IMR-90 (cell line): Measurements from ENCODE around the gene SPI1. TPM values are rescaled to one million over a fixed set of nuclear protein-coding genes. Genes with fewer than 3 reads are reported as not detected.

Experiments
- ATAC-seq: fragments of 200-7000 bp; cut with Tn5 transposase; 2 replicates; pipeline ENCODE4 v1.9.1; 2020; ENCODE audit warnings: low read depth, mild to moderate bottlenecking, moderate library complexity
- BruUV-seq: library from RNA; stranded (reverse); fragments of 400-500 nt; replicated peaks from 2 replicates; lab custom pipeline; 2021; lab: Mats Ljungman, UMichigan
- CTCF ChIA-PET: fragments of 300-600 bp; formaldehyde crosslinking; extraction: SDS; loops from one replicate; lab custom pipeline; 2021; ENCODE audit warnings: antibody characterized with exemption; lab: Yijun Ruan, JAX
- POLR2A ChIA-PET: fragments of 300-600 bp; sonication (Branson Sonifier 250); formaldehyde crosslinking; loops from one replicate; lab custom pipeline; 2022; ENCODE audit warnings: antibody characterized with exemption; ENCODE audit not compliant: unreplicated experiment; lab: Charles Lee
- DNase-seq: peaks from one replicate; pipeline ENCODE4 v3.0.0; 2013
- H2AFZ ChIP-seq: replicated peaks from 2 replicates; pipeline ENCODE3; 2013; ENCODE audit warnings: low read length, mild to moderate bottlenecking; ENCODE audit not compliant: poor library complexity
- H2AK5ac ChIP-seq: 2 replicates; pipeline ENCODE4 v1.6.1; 2013; ENCODE audit warnings: low read depth, low read length, inconsistent platforms
- H2AK9ac ChIP-seq: replicated peaks from 2 replicates; pipeline ENCODE3; 2013; ENCODE audit warnings: mild to moderate bottlenecking, low read depth, low read length, moderate library complexity; ENCODE audit not compliant: poor library complexity
- H2BK120ac ChIP-seq: 2 replicates; pipeline ENCODE4 v1.6.1; 2013; ENCODE audit warnings: low read depth, low read length, inconsistent platforms
- H2BK15ac ChIP-seq: 3 replicates; pipeline ENCODE4 v1.6.1; 2013; ENCODE audit warnings: low read depth, low read length, inconsistent platforms
- H2BK20ac ChIP-seq: 2 replicates; pipeline ENCODE4 v1.6.1; 2013; ENCODE audit warnings: low read depth, mild to moderate bottlenecking, inconsistent platforms, low read length, moderate library complexity
- H2BK5ac ChIP-seq: 2 replicates; pipeline ENCODE4 v1.6.1; 2013; ENCODE audit warnings: mild to moderate bottlenecking, low read depth, low read length, inconsistent platforms; ENCODE audit not compliant: poor library complexity, severe bottlenecking
- H3K14ac ChIP-seq: replicated peaks from 2 replicates; pipeline ENCODE4 v1.6.1; 2013; ENCODE audit warnings: low read depth, low read length, inconsistent platforms
- H3K18ac ChIP-seq: 2 replicates; pipeline ENCODE4 v1.6.1; 2013; ENCODE audit warnings: low read depth, low read length, control low read depth
- H3K23ac ChIP-seq: 2 replicates; pipeline ENCODE4 v1.6.1; 2013; ENCODE audit warnings: low read depth, low read length, inconsistent platforms
- H3K27ac ChIP-seq: 2 replicates; pipeline ENCODE4 v1.5.1; 2013; ENCODE audit warnings: mild to moderate bottlenecking, control low read depth, low read length; ENCODE audit not compliant: insufficient read depth
- H3K27me3 ChIP-seq: 2 replicates; pipeline ENCODE4 v1.6.1; 2013; ENCODE audit warnings: low read length; ENCODE audit not compliant: control insufficient read depth, insufficient read depth
- H3K36me3 ChIP-seq: 2 replicates; pipeline ENCODE4 v1.6.1; 2013; ENCODE audit warnings: low read length, mixed read lengths; ENCODE audit not compliant: control insufficient read depth, insufficient read depth
- H3K4ac ChIP-seq: 2 replicates; pipeline ENCODE4 v1.6.1; 2013; ENCODE audit warnings: low read depth, low read length, inconsistent platforms
- H3K4me1 ChIP-seq: 2 replicates; pipeline ENCODE4 v1.6.1; 2013; ENCODE audit warnings: low read length, mixed read lengths; ENCODE audit not compliant: control insufficient read depth, insufficient read depth
- H3K4me2 ChIP-seq: 2 replicates; pipeline ENCODE4 v1.6.1; 2013; ENCODE audit warnings: low read depth, mild to moderate bottlenecking, control low read depth, low read length, moderate library complexity
- H3K4me3 ChIP-seq: 2 replicates; pipeline ENCODE4 v1.5.1; 2013; ENCODE audit warnings: low read depth, mild to moderate bottlenecking, control low read depth, low read length, moderate library complexity; ENCODE audit not compliant: insufficient read depth
- H3K56ac ChIP-seq: 2 replicates; pipeline ENCODE4 v1.6.1; 2013; ENCODE audit warnings: low read length, inconsistent platforms; ENCODE audit not compliant: insufficient read depth; ENCODE audit errors: extremely low read depth
- H3K79me1 ChIP-seq, 2 experiments: 2 replicates each; pipeline ENCODE4 v1.6.1; 2013; ENCODE audit warnings: low read length in 2 of 2, inconsistent platforms in 1 of 2, low read depth in 1 of 2
- H3K9ac ChIP-seq: 2 replicates; pipeline ENCODE4 v1.6.1; 2013; ENCODE audit warnings: low read depth, low read length, control low read depth
- H3K9me1 ChIP-seq: 2 replicates; pipeline ENCODE4 v1.6.1; 2013; ENCODE audit warnings: low read length, inconsistent platforms; ENCODE audit not compliant: insufficient read depth
- H3K9me3 ChIP-seq: 2 replicates; pipeline ENCODE4 v1.6.1; 2013; ENCODE audit warnings: low read length; ENCODE audit not compliant: control insufficient read depth, insufficient read depth
- H4K20me1 ChIP-seq: 2 replicates; pipeline ENCODE4 v1.6.1; 2013; ENCODE audit warnings: low read length, inconsistent platforms; ENCODE audit not compliant: insufficient read depth
- H4K5ac ChIP-seq: 2 replicates; pipeline ENCODE4 v1.6.1; 2013; ENCODE audit warnings: mild to moderate bottlenecking, low read depth, low read length, control low read depth
- H4K8ac ChIP-seq, 2 experiments: 2 replicates each; pipeline ENCODE4 v1.6.1; 2013; ENCODE audit warnings: low read depth in 2 of 2, low read length in 2 of 2, control low read depth in 1 of 2, inconsistent platforms in 1 of 2
- H4K91ac ChIP-seq: 2 replicates; pipeline ENCODE4 v1.6.1; 2013; ENCODE audit warnings: low read depth, low read length, inconsistent platforms; ENCODE audit not compliant: insufficient read depth
- BHLHE40 ChIP-seq: fragments of 150-350 bp; IDR thresholded peaks from 2 replicates; pipeline ENCODE4 v1.6.1; 2016; ENCODE audit warnings: mild to moderate bottlenecking, low read depth, low read length
- CEBPB ChIP-seq: IDR thresholded peaks from 2 replicates; pipeline ENCODE4 v1.6.1; 2012; ENCODE audit warnings: low read depth, low read length, improper control_type of control experiment
- CHD1 ChIP-seq: IDR thresholded peaks from 2 replicates; pipeline ENCODE4 v1.6.1; 2012; ENCODE audit warnings: low read depth, low read length, improper control_type of control experiment
- FOS ChIP-seq: fragments of 150-350 bp; IDR thresholded peaks from 2 replicates; pipeline ENCODE4 v1.6.1; 2016; ENCODE audit warnings: low read depth, low read length
- MAFK ChIP-seq: IDR thresholded peaks from 2 replicates; pipeline ENCODE4 v1.6.1; 2012; ENCODE audit warnings: low read depth, low read length, improper control_type of control experiment
- MAZ ChIP-seq: IDR thresholded peaks from 2 replicates; pipeline ENCODE4 v1.6.1; 2012; ENCODE audit warnings: low read depth, mild to moderate bottlenecking, low read length, improper control_type of control experiment, moderate library complexity, borderline replicate concordance
- MXI1 ChIP-seq: IDR thresholded peaks from 2 replicates; pipeline ENCODE4 v1.6.1; 2012; ENCODE audit warnings: low read depth, mild to moderate bottlenecking, low read length, moderate library complexity, borderline replicate concordance
- NFE2L2 ChIP-seq: fragments of 150-350 bp; IDR thresholded peaks from 2 replicates; pipeline ENCODE4 v1.6.1; 2016; ENCODE audit warnings: low read depth, mild to moderate bottlenecking, low read length
- POLR2A ChIP-seq: IDR thresholded peaks from 2 replicates; pipeline ENCODE4 v1.6.1; 2012; ENCODE audit warnings: mild to moderate bottlenecking, low read depth, low read length
- RAD21 ChIP-seq: IDR thresholded peaks from 2 replicates; pipeline ENCODE4 v1.6.1; 2012; ENCODE audit warnings: low read length, improper control_type of control experiment
- RCOR1 ChIP-seq: IDR thresholded peaks from 2 replicates; pipeline ENCODE4 v1.6.1; 2012; ENCODE audit warnings: mild to moderate bottlenecking, low read length, improper control_type of control experiment; ENCODE audit not compliant: insufficient replicate concordance
- RFX5 ChIP-seq: IDR thresholded peaks from 2 replicates; pipeline ENCODE4 v1.8.0; 2012; ENCODE audit warnings: low read depth, mild to moderate bottlenecking, low read length, moderate library complexity
- SMC3 ChIP-seq: fragments of 150-350 bp; IDR thresholded peaks from 2 replicates; pipeline ENCODE4 v1.6.1; 2016; ENCODE audit warnings: low read depth, mild to moderate bottlenecking, antibody characterized with exemption, low read length, moderate library complexity
- WGBS, 2 experiments: methylation state at CpG; one replicate each; pipeline versions ENCODE4 v1.1.5 to v1.1.7; 2013; ENCODE audit warnings: missing lambda C conversion rate in 2 of 2; ENCODE audit not compliant: insufficient read length in 1 of 2; ENCODE audit errors: extremely low coverage in 2 of 2; 5-methylcytosine and 5-hydroxymethylcytosine counted together
- dilution Hi-C: fragments of 300-500 bp; cut with HindIII; formaldehyde crosslinking; loops from one replicate; pipeline ENCODE4 v1.14.3; 2018; ENCODE audit warnings: low sequenced_read_pairs; ENCODE audit not compliant: unreplicated experiment
- in situ Hi-C: fragments of 300-500 bp; cut with MboI; formaldehyde crosslinking; loops from 3 replicates; pipeline ENCODE4 v1.14.3; 2019; ENCODE audit warnings: low sequenced_read_pairs, inconsistent platforms, mixed read lengths
- intact Hi-C: fragments of 100-400 bp; cut with micrococcal nuclease; formaldehyde crosslinking; loops from 2 replicates; pipeline ENCODE4 v1.10.0; 2022
- polyA plus RNA-seq, 3 experiments: library from polyadenylated mRNA; depleted of rRNA; stranded (reverse); fragments of >200 nt; gene quantifications; 2 replicates each; pipeline ENCODE4 v1.2.3, GENCODE V29; 2012; ENCODE audit warnings: low replicate concordance in 1 of 3
- total RNA-seq: library from RNA; depleted of rRNA; stranded (reverse); fragments of >200 nt; gene quantifications from 2 replicates; pipeline ENCODE4 v1.2.3, GENCODE V29; 2012
- TF ChIP-seq, protein P1 (sequence below): fragments of 150-350 bp; IDR thresholded peaks from 2 replicates; pipeline ENCODE4 v1.6.1; 2016; ENCODE audit warnings: low read depth, mild to moderate bottlenecking, low read length, moderate library complexity, borderline replicate concordance
- TF ChIP-seq, protein P2 (sequence below): conservative IDR thresholded peaks from 2 replicates; pipeline ENCODE4 v1.5.1; 2012; ENCODE audit warnings: mild to moderate bottlenecking, low read depth, low read length, improper control_type of control experiment
- TF ChIP-seq, protein P3 (sequence below): fragments of 150-350 bp; IDR thresholded peaks from 2 replicates; pipeline ENCODE4 v1.6.1; 2017; ENCODE audit warnings: mild to moderate bottlenecking, antibody characterized with exemption, low read length, low read depth

SPI1 gene
- total and polyA plus RNA-seq, 2 of the 4 experiments (the other 2 are of a cell fraction) = not detected

DNA sequence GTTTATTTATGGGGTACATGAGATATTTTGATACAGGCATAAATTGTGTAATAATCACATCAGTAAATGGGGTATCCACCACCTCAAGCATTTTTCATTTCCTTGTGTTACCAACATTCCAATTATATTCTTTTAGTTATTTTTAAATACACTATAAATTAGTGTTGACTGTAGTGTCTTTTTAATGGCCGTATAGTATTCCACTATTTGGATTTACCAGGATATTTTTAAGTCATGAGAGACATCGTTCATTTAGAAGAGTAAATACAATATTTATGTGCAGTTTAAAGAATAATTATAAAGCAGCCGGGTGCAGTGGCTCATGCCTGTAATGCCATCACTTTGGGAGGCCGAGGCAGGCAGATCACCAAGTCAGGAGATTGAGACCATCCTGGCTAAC lies 6.2 kb upstream of the SPI1 start:
- Histone ChIP-seq H2BK15ac (no peak overlapping the region), H3K27me3 (peaks cover 3% of the 10 kb centered on the region; the same call in 1 of the 2 replicates), H2AFZ (no peak overlapping the region), H4K20me1 (no peaks in the 10 kb centered on the region), H3K4me2 (no peak overlapping the region), H3K18ac (no peak overlapping the region), H2BK5ac (no peak overlapping the region), H3K4me1 (no peaks in the 10 kb centered on the region), H3K9me1 (no peaks in the 10 kb centered on the region), H4K8ac (no peak overlapping the region), H3K79me1 (no peaks in the 10 kb centered on the region), H3K4me3 (no peak overlapping the region), H2BK20ac (no peak overlapping the region), H4K91ac (no peak overlapping the region), H2BK120ac (no peak overlapping the region), H3K14ac (no peak overlapping the region), H3K4ac (no peak overlapping the region), H3K36me3 (no peaks in the 10 kb centered on the region), H3K23ac (no peak overlapping the region), H2AK9ac (no peak overlapping the region), H3K27ac (no peak overlapping the region), H3K9ac (no peak overlapping the region), H3K56ac (no peak overlapping the region), H2AK5ac (no peak overlapping the region), H3K9me3 (no peaks in the 10 kb centered on the region), H4K5ac (no peak overlapping the region)
- no peak for DNase-seq
- intact Hi-C loops (no loop called here), in situ Hi-C loops (no loop called here), dilution Hi-C loops (no loop called here)
- POLR2A ChIA-PET = no interaction called here
- no peak for ATAC-seq
- TF ChIP-seq BHLHE40 (no peak), MAZ (no peak), CEBPB (no peak), CHD1 (no peak), MAFK (no peak), RCOR1 (no peak), FOS (no peak), SMC3 (no peak), POLR2A (no peak), RFX5 (no peak), MXI1 (no peak), NFE2L2 (no peak), RAD21 (no peak)
- TF ChIP-seq, protein P1, sequence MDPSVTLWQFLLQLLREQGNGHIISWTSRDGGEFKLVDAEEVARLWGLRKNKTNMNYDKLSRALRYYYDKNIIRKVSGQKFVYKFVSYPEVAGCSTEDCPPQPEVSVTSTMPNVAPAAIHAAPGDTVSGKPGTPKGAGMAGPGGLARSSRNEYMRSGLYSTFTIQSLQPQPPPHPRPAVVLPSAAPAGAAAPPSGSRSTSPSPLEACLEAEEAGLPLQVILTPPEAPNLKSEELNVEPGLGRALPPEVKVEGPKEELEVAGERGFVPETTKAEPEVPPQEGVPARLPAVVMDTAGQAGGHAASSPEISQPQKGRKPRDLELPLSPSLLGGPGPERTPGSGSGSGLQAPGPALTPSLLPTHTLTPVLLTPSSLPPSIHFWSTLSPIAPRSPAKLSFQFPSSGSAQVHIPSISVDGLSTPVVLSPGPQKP = no peak
- TF ChIP-seq, protein P2, sequence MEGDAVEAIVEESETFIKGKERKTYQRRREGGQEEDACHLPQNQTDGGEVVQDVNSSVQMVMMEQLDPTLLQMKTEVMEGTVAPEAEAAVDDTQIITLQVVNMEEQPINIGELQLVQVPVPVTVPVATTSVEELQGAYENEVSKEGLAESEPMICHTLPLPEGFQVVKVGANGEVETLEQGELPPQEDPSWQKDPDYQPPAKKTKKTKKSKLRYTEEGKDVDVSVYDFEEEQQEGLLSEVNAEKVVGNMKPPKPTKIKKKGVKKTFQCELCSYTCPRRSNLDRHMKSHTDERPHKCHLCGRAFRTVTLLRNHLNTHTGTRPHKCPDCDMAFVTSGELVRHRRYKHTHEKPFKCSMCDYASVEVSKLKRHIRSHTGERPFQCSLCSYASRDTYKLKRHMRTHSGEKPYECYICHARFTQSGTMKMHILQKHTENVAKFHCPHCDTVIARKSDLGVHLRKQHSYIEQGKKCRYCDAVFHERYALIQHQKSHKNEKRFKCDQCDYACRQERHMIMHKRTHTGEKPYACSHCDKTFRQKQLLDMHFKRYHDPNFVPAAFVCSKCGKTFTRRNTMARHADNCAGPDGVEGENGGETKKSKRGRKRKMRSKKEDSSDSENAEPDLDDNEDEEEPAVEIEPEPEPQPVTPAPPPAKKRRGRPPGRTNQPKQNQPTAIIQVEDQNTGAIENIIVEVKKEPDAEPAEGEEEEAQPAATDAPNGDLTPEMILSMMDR = no peak
- TF ChIP-seq, protein P3, sequence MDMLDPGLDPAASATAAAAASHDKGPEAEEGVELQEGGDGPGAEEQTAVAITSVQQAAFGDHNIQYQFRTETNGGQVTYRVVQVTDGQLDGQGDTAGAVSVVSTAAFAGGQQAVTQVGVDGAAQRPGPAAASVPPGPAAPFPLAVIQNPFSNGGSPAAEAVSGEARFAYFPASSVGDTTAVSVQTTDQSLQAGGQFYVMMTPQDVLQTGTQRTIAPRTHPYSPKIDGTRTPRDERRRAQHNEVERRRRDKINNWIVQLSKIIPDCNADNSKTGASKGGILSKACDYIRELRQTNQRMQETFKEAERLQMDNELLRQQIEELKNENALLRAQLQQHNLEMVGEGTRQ = no peak
- CTCF ChIA-PET = no interaction called here
- BruUV-seq = no TSS peak
- 83% methylated on average over 1 of the region's 4 CpGs; no CpG with 5 or more reads in 1 of the 2 experiments for WGBS, 2 experiments
